Nephron progenitor cell (in vitro differentiated cells): ENCODE measurements around the gene BCOR.

ENCODE experiments used
- DNase-seq: peaks from one replicate; pipeline ENCODE4 v3.0.0; 2021
- H3K27ac Mint-ChIP-seq: 2 replicates; pipeline ENCODE4 v1.8.0; 2021; ENCODE audit warnings: mild to moderate bottlenecking, moderate library complexity, mixed read lengths
- H3K27me3 Mint-ChIP-seq: 2 replicates; pipeline ENCODE4 v1.8.0; 2021; ENCODE audit warnings: mild to moderate bottlenecking, low read depth, mixed read lengths; ENCODE audit not compliant: poor library complexity
- H3K36me3 Mint-ChIP-seq: 2 replicates; pipeline ENCODE4 v1.8.0; 2021; ENCODE audit warnings: low read depth, mixed read lengths
- H3K4me1 Mint-ChIP-seq: 2 replicates; pipeline ENCODE4 v1.8.0; 2021; ENCODE audit warnings: mixed read lengths
- H3K4me3 Mint-ChIP-seq: 2 replicates; pipeline ENCODE4 v1.8.0; 2021; ENCODE audit warnings: mild to moderate bottlenecking, moderate library complexity, mixed read lengths
- H3K9me3 Mint-ChIP-seq: 2 replicates; pipeline ENCODE4 v1.8.0; 2021; ENCODE audit warnings: mild to moderate bottlenecking, moderate library complexity, mixed read lengths
- TF ChIP-seq, protein P1 (sequence below): fragments of 200-600 bp; sonication (generic); IDR thresholded peaks from 2 replicates; pipeline ENCODE4 v1.5.0; 2021; ENCODE audit warnings: antibody characterized with exemption

Gene BCOR

DNA sequence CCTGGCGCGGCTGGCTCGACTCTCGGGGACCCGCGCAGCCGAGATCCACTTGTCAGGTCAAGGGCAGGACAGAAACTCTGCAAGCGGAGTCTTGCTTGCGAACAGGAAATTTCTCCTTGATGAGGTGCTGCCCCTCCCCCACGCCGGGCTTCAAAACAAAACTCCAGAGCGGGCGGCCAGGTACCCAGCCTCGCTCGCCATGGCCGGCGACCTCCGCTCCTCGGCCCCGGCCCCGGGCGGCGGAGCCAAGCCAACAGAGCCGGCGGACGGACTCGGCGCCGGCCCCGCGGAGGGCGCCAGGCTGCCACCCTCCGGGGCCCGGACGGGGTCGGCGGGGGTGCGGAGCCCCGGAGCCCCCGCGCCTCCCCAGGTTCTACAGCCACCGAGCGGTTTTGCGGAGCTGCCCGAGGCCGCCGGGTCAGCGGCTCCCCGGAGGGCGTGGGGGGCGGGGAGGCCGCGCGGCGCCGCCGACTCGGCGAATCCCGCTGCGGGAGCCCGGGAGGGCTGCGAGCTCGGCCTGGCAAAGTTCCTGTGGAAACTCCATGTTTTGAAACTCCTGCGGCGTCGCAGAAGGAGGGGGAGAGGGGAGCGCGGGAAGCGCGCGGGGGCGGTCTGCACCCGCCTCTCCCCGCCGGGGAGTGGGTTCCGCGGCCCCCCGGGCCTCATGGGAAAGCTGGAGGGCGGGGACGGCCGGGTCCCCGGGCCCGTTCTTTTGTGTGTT, 11.7 kb upstream of the BCOR start:
- no peak overlapping the region for H3K27ac Mint-ChIP-seq
- peak overlapping the region; percentile 73 for H3K4me3 Mint-ChIP-seq

DNA sequence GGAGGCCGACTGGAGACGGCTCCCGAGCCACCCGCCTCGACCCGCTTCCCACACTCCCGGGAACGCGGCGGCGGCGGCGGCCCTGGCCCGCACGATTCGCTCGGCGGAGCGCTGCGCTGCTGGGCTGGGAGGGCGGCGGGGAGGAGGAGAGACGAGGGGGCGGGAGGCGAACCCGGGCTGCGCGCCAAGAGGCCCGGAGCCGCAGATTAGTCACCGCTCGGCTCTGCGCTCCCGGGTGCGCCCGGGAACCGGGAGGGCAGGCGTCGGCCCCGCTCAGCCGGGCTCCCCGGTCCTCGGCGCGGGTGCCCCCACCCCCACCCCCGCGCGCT, 11.2 kb upstream of the BCOR start:
- H3K4me3 Mint-ChIP-seq = peak overlapping the region; percentile 68
- H3K9me3 Mint-ChIP-seq = peaks cover 11% of the 10 kb centered on the region
- peaks cover 22% of the 10 kb centered on the region for H3K27me3 Mint-ChIP-seq
- no peaks in the 10 kb centered on the region for H3K36me3 Mint-ChIP-seq
- no peak overlapping the region for H3K27ac Mint-ChIP-seq
- TF ChIP-seq, protein P1, sequence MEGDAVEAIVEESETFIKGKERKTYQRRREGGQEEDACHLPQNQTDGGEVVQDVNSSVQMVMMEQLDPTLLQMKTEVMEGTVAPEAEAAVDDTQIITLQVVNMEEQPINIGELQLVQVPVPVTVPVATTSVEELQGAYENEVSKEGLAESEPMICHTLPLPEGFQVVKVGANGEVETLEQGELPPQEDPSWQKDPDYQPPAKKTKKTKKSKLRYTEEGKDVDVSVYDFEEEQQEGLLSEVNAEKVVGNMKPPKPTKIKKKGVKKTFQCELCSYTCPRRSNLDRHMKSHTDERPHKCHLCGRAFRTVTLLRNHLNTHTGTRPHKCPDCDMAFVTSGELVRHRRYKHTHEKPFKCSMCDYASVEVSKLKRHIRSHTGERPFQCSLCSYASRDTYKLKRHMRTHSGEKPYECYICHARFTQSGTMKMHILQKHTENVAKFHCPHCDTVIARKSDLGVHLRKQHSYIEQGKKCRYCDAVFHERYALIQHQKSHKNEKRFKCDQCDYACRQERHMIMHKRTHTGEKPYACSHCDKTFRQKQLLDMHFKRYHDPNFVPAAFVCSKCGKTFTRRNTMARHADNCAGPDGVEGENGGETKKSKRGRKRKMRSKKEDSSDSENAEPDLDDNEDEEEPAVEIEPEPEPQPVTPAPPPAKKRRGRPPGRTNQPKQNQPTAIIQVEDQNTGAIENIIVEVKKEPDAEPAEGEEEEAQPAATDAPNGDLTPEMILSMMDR = no peak
- peaks cover 20% of the 10 kb centered on the region for H3K4me1 Mint-ChIP-seq
- peak; percentile 64 for DNase-seq

More for the DNA sequence above, 11.7 kb upstream of the BCOR start:
- Mint-ChIP-seq H3K27me3 (peaks cover 17% of the 10 kb centered on the region), H3K36me3 (no peaks in the 10 kb centered on the region), H3K9me3 (peaks cover 8% of the 10 kb centered on the region), H3K4me1 (peaks cover 18% of the 10 kb centered on the region)
- DNase-seq = peak; percentile 65
- TF ChIP-seq, protein P1 = no peak

DNA sequence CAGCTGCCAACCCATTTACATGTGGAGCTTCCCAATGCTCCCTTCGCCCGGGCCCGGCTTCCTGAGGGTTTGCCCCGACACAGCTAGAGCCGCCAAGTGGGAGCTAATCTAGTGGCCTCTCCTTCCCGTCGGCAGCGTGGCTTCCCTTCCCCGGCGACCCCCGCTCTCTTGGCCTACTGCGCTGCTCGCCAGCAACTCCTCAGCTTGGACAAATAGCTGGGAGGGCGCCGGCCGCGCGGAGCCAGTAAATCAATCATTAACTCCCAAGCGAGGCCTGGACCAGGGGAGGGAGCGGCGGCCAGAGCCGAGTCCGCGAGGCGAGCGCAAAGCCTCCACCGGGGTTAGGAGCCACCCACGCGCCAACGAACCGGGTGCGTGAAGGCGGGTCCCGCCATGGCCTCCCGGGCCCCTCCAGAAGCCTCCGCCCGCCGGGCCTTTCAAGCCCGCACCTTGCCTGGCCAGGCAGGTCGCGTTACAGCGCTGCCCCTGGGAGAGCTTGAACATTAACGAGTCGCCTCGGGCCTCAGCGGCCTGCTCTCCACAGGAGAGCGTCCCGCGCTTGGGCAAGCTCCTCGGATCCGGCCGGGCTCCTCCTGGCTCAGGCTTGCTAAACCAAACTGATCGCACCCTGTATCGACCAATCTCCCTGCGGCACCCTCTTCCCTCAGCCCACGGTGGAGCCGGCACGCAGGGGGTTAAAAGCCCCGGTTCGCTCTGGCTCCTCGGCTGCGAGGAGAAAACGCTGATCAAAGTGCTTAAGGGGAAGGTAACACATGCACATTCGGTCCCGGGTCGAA, 10.6 kb upstream of the BCOR start:
- DNase-seq = peak; percentile 72
- Mint-ChIP-seq H3K36me3 (no peaks in the 10 kb centered on the region), H3K4me3 (peak overlapping the region; percentile 68), H3K9me3 (peaks cover 15% of the 10 kb centered on the region), H3K27me3 (peaks cover 22% of the 10 kb centered on the region), H3K27ac (peak overlapping the region; percentile 22), H3K4me1 (peaks cover 26% of the 10 kb centered on the region)
- TF ChIP-seq, protein P1 = no peak

DNA sequence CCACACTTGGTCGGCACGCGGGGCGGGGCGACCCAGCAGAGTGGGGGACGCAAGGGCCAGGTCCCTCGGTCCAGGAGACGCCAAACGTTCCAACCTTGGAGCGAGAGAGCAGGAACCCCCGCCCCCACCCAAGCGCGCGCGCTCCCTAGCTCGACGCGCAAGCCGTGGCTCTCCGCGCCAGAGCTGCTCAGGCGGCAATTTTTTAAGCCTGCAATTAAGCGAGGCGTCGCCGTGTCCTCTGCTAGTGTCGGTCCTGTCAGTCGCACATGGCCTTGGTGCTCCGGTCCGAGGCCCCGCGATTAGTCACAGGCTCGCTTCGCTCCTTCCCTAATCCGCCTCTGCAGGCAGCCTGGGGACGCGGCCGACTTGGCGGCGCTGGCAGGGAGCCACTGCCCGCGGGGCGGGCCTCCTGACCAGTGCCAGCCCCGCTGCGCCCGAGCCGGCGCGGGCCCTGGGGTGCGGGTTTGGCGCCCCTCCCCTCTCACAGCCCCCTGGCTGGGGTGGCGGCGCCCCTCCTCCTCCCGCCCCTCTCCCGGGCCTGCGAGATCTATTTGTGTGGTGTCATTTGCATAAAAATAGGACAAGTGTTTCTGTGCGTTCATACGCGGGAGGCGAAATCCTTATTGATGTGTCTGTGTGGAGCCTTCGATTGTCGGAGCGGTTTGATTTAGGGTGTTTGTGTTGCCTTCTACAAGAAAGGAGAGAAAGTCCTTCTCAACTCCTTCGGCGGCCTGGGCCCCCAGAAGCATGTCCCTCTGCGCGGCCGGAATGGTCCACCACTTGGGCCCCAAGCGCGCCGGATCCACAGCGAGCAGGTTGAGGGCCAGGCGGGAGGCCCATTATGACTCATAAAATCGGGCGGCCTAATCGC, 9.8 kb upstream of the BCOR start:
- no peak overlapping the region for H3K27ac Mint-ChIP-seq
- H3K4me3 Mint-ChIP-seq = peak overlapping the region; percentile 77
- TF ChIP-seq, protein P1 = no peak
- no peaks in the 10 kb centered on the region for H3K36me3 Mint-ChIP-seq
- peaks cover 28% of the 10 kb centered on the region for H3K27me3 Mint-ChIP-seq
- DNase-seq = peak; percentile 54
- H3K9me3 Mint-ChIP-seq = peaks cover 15% of the 10 kb centered on the region
- H3K4me1 Mint-ChIP-seq = peaks cover 34% of the 10 kb centered on the region

DNA sequence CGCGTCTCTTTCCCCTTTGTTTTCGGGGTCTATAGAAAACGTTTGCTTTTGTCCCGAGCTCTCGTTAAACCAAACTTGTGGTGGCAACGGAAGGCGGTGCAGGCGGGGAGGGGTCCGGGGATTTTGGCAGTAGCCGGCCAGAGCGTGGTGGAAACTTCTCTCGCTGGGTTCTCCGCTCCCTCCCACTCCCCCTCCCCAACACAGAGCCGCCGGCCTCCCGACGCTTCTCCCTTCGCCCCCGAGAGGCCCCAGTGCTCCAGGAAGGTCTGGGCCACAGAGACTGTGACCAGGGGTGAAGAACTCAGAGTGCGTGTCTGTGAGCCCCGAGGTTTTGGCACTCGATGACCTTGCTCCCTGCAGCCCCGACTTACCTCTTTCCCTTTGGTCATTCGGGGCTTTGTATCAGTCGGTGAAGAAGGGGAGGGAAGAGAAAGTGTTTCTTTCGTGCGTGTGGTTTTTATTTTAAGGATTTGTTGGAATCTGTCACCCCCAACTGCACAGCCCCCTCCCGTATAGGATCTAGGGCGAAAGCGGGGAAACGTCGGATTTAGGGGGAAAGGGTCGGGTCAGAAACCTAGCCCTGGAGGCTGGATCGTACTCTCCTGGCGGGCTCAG, 9.0 kb upstream of the BCOR start:
- Mint-ChIP-seq H3K36me3 (no peaks in the 10 kb centered on the region), H3K27ac (peak overlapping the region; percentile 45), H3K27me3 (peaks cover 22% of the 10 kb centered on the region), H3K4me3 (peak overlapping the region; percentile 77), H3K9me3 (peaks cover 15% of the 10 kb centered on the region), H3K4me1 (peaks cover 36% of the 10 kb centered on the region)
- TF ChIP-seq, protein P1 = no peak
- no peak for DNase-seq
